CD14-positive monocyte (primary cell): ENCODE results near the gene ULK2. TPM values are rescaled to one million over a fixed set of nuclear protein-coding genes. Genes with fewer than 3 reads are reported as not detected.

Source experiments
- DNase-seq, 3 donors: peaks; one replicate each; pipeline ENCODE4 v3.0.0-alpha.2; 2011 to 2022
- H2AFZ ChIP-seq: 2 replicates; pipeline ENCODE4 v1.6.0; 2012; ENCODE audit warnings: mild to moderate bottlenecking, low read depth, low read length, inconsistent platforms; ENCODE audit not compliant: insufficient read depth, poor library complexity, severe bottlenecking
- H3K27ac ChIP-seq, 2 donors: 1 replicate in 1 of 2; 2 replicates in 1 of 2; pipeline ENCODE4 v1.5.1; 2012 to 2013; ENCODE audit warnings: low read length in 2 of 2, control low read depth in 1 of 2, inconsistent platforms in 1 of 2, low read depth in 1 of 2, mild to moderate bottlenecking in 1 of 2
- H3K27me3 ChIP-seq, 2 donors: one replicate each; pipeline versions ENCODE4 v1.6.0 to v1.6.1; 2011 to 2013; ENCODE audit warnings: low read length in 2 of 2; ENCODE audit not compliant: control insufficient read depth in 2 of 2, insufficient read depth in 2 of 2
- H3K36me3 ChIP-seq, 2 donors: replicated peaks in 1 of 2; 1 replicate in 1 of 2; 2 replicates in 1 of 2; pipeline versions ENCODE4 v1.5.1 to v1.6.1; 2012 to 2013; ENCODE audit warnings: low read length in 2 of 2, control low read depth in 1 of 2, inconsistent platforms in 1 of 2, mild to moderate bottlenecking in 1 of 2; ENCODE audit not compliant: insufficient read depth in 2 of 2, control insufficient read depth in 1 of 2
- H3K4me1 ChIP-seq, 2 donors: 1 replicate in 1 of 2; 2 replicates in 1 of 2; pipeline versions ENCODE4 v1.5.1 to v1.6.1; 2012 to 2013; ENCODE audit warnings: low read length in 2 of 2, control low read depth in 1 of 2, inconsistent platforms in 1 of 2, mild to moderate bottlenecking in 1 of 2, moderate library complexity in 1 of 2; ENCODE audit not compliant: insufficient read depth in 2 of 2, control insufficient read depth in 1 of 2
- H3K4me2 ChIP-seq: replicated peaks from 2 replicates; pipeline ENCODE3; 2012; ENCODE audit warnings: low read length, moderate library complexity, mild to moderate bottlenecking; ENCODE audit not compliant: poor library complexity, severe bottlenecking; ENCODE audit errors: extremely low read depth
- H3K4me3 ChIP-seq, 3 experiments: fragments of 200-600 bp in 1 of 3; sonication (generic) in 1 of 3; replicated peaks in 1 of 3; 1 replicate in 2 of 3; 2 replicates in 1 of 3; pipeline ENCODE4 v1.5.1; 2011 to 2013; ENCODE audit warnings: low read length in 3 of 3, mild to moderate bottlenecking in 3 of 3, control low read depth in 2 of 3, low read depth in 2 of 3, inconsistent platforms in 1 of 3, moderate library complexity in 1 of 3
- H3K79me2 ChIP-seq: 2 replicates; pipeline ENCODE4 v1.6.0; 2012; ENCODE audit warnings: mild to moderate bottlenecking, control low read depth, inconsistent platforms, low read length, moderate library complexity; ENCODE audit not compliant: insufficient read depth
- H3K9ac ChIP-seq: 2 replicates; pipeline ENCODE4 v1.6.0; 2017; ENCODE audit warnings: low read length, mild to moderate bottlenecking; ENCODE audit not compliant: insufficient read depth, poor library complexity, severe bottlenecking
- H3K9me3 ChIP-seq, 2 donors: replicated peaks in 1 of 2; 1 replicate in 1 of 2; 2 replicates in 1 of 2; pipeline versions ENCODE4 v1.5.1 to v1.6.1; 2012 to 2013; ENCODE audit warnings: low read length in 2 of 2, control low read depth in 1 of 2; ENCODE audit not compliant: control insufficient read depth in 1 of 2, insufficient read depth in 1 of 2
- H4K20me1 ChIP-seq: 2 replicates; pipeline ENCODE4 v1.6.0; 2012; ENCODE audit warnings: mild to moderate bottlenecking, low read length, control low read depth, moderate library complexity; ENCODE audit not compliant: insufficient read depth
- H3K27ac Mint-ChIP-seq, 7 donors: one replicate each; pipeline ENCODE4 v1.8.0; 2020; ENCODE audit warnings: mild to moderate bottlenecking in 7 of 7, mixed read lengths in 7 of 7, moderate library complexity in 6 of 7, inconsistent platforms in 2 of 7
- H3K27me3 Mint-ChIP-seq, 3 donors: one replicate each; pipeline ENCODE4 v1.8.0; 2021 to 2022; ENCODE audit warnings: low read depth in 3 of 3, mild to moderate bottlenecking in 3 of 3, mixed read lengths in 3 of 3, moderate library complexity in 3 of 3, inconsistent platforms in 1 of 3
- H3K36me3 Mint-ChIP-seq, 2 donors: one replicate each; pipeline ENCODE4 v1.8.0; 2020; ENCODE audit warnings: mixed read lengths in 2 of 2, inconsistent platforms in 1 of 2, mild to moderate bottlenecking in 1 of 2
- H3K4me1 Mint-ChIP-seq: one replicate; pipeline ENCODE4 v1.8.0; 2020; ENCODE audit warnings: mild to moderate bottlenecking, mixed read lengths
- H3K4me3 Mint-ChIP-seq, 2 donors: one replicate each; pipeline ENCODE4 v1.8.0; 2020; ENCODE audit warnings: mild to moderate bottlenecking in 2 of 2, mixed read lengths in 2 of 2, moderate library complexity in 1 of 2
- H3K9me3 Mint-ChIP-seq, 7 donors: one replicate each; pipeline ENCODE4 v1.8.0; 2020 to 2022; ENCODE audit warnings: mixed read lengths in 7 of 7, mild to moderate bottlenecking in 6 of 7, moderate library complexity in 6 of 7, inconsistent platforms in 2 of 7
- WGBS: methylation state at CpG from one replicate; pipeline ENCODE4 v1.1.5; 2013; ENCODE audit warnings: missing lambda C conversion rate; ENCODE audit not compliant: insufficient coverage; 5-methylcytosine and 5-hydroxymethylcytosine counted together
- intact Hi-C, 2 donors: fragments of 100-400 bp; cut with micrococcal nuclease; formaldehyde crosslinking; loops; one replicate each; pipeline versions ENCODE4 v1.15.0 to v1.15.1; 2023
- polyA plus RNA-seq, 3 donors: library from polyadenylated mRNA; depleted of rRNA in 1 of 3; unstranded in 2 of 3; stranded (reverse) in 1 of 3; fragments of 300-500 nt in 2 of 3; fragments of >200 nt in 1 of 3; fragmentation: Illumina TruSeq in 2 of 3; gene quantifications; 1 replicate in 2 of 3; 2 replicates in 1 of 3; pipeline ENCODE4 v1.2.3, GENCODE V29; 2012 to 2021
- TF ChIP-seq, protein P1 (sequence below): fragments of 200-600 bp; IDR thresholded peaks from one replicate; pipeline ENCODE4 v1.8.0; 2022; ENCODE audit warnings: antibody characterized with exemption, mild to moderate bottlenecking

The ULK2 gene
- polyA plus RNA-seq, 3 donors, result 8.5 to 27.2 (median 12.3) TPM

DNA sequence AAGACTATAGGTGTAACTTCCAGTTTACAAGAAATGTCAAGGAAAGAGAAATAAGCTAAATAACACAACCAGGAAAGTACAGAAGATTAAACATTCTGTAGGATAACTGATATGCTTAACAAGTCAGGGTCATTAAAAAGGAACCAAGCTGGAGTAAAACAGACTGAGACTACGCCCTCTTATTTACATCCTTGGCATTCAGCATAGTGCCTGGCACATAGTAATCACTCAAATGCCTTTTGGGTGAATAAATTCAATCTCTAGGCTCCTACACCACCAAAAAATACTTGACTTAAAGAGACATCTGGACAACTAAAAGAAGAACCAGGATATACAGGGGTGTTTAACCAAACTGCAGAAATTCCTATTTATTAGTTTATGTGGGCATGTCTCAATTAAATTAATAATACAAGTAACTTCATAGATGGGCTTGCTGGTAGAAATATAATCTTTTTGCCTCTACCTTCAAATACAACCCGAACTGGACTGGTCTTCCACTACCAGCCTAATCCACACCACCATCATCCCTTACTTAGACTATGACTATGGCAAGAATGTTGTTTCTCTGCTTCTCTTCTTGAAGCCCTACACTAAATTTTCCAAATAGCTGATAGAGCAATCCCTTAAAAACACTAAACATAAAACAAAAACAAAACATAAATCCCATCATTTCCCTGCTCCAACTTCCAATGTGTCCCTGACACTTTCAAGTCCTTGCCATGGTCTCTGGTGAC lies 47.7 kb upstream of the ULK2 start:
- H3K4me3 ChIP-seq, result no peak overlapping the region
- H3K9ac ChIP-seq, result no peak overlapping the region
- TF ChIP-seq, protein P1, sequence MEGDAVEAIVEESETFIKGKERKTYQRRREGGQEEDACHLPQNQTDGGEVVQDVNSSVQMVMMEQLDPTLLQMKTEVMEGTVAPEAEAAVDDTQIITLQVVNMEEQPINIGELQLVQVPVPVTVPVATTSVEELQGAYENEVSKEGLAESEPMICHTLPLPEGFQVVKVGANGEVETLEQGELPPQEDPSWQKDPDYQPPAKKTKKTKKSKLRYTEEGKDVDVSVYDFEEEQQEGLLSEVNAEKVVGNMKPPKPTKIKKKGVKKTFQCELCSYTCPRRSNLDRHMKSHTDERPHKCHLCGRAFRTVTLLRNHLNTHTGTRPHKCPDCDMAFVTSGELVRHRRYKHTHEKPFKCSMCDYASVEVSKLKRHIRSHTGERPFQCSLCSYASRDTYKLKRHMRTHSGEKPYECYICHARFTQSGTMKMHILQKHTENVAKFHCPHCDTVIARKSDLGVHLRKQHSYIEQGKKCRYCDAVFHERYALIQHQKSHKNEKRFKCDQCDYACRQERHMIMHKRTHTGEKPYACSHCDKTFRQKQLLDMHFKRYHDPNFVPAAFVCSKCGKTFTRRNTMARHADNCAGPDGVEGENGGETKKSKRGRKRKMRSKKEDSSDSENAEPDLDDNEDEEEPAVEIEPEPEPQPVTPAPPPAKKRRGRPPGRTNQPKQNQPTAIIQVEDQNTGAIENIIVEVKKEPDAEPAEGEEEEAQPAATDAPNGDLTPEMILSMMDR, result no peak
- peak overlapping the region in 6 of 7 donors; percentile 12 to 59 (median 35) for H3K27ac Mint-ChIP-seq
- no peaks in the 10 kb centered on the region for H3K9me3 ChIP-seq
- H3K36me3 Mint-ChIP-seq, result peaks cover 51 to 90% of the 10 kb centered on the region in 2 donors
- intact Hi-C loops, result no loop called here
- H3K27me3 Mint-ChIP-seq, result peaks cover 0 to 2% (median 2%) of the 10 kb centered on the region in 3 donors
- H3K27ac ChIP-seq, result peak overlapping the region in 1 of 2 donors; percentile 61
- H3K36me3 ChIP-seq, result peaks cover 89 to 96% of the 10 kb centered on the region in 2 donors
- no peak overlapping the region for H3K4me3 Mint-ChIP-seq
- no peak overlapping the region for H3K4me2 ChIP-seq
- H4K20me1 ChIP-seq, result peaks cover 61% of the 10 kb centered on the region
- no peaks in the 10 kb centered on the region for H3K27me3 ChIP-seq
- H3K9me3 Mint-ChIP-seq, result no peaks in the 10 kb centered on the region
- no peak overlapping the region for H2AFZ ChIP-seq
- peaks cover 22% of the 10 kb centered on the region for H3K79me2 ChIP-seq
- 100% methylated on average over 1 of the region's 2 CpGs for WGBS
- no peaks in the 10 kb centered on the region for H3K4me1 ChIP-seq
- peaks cover 5% of the 10 kb centered on the region for H3K4me1 Mint-ChIP-seq
- no peak for DNase-seq

DNA sequence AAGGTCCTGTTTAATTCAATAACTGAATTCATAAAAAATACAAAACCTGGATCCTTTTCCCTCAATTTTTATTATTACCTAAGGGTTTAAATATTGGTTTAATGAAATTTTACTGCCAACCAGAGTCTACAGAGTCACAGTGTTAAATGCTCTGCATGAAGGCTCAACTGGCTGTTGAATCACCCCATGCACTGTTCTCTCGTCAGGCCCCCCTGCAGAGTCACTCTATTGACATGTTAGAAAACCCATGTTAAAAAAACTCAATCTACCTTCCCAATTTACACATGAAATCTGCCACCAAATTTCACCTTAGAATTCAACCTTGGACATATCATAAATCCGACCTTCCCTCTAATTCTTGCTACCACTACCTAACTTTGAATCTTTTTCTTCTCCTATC lies 43.3 kb upstream of the ULK2 start:
- H3K36me3 ChIP-seq, result peaks cover 85 to 99% of the 10 kb centered on the region in 2 donors
- H3K27ac ChIP-seq, result no peak overlapping the region
- Mint-ChIP-seq H3K4me3 (no peak overlapping the region), H3K27ac (peak overlapping the region in 2 of 7 donors; percentile 37 to 42), H3K27me3 (peaks cover 0 to 2% (median 2%) of the 10 kb centered on the region in 3 donors), H3K9me3 (no peaks in the 10 kb centered on the region), H3K4me1 (peaks cover 8% of the 10 kb centered on the region), H3K36me3 (peaks cover 61 to 95% of the 10 kb centered on the region in 2 donors)
- peaks cover 6 to 9% of the 10 kb centered on the region in 2 donors for H3K4me1 ChIP-seq
- peaks cover 47% of the 10 kb centered on the region for H4K20me1 ChIP-seq
- H3K79me2 ChIP-seq, result peaks cover 17% of the 10 kb centered on the region
- no peak overlapping the region for H3K4me3 ChIP-seq
- TF ChIP-seq, protein P1, result no peak
- whole genome bisulfite sequencing, result 100% methylated on average over 2 of the region's 2 CpGs
- H3K9ac ChIP-seq, result no peak overlapping the region
- intact Hi-C loops, result no loop called here
- no peaks in the 10 kb centered on the region for H3K27me3 ChIP-seq
- no peaks in the 10 kb centered on the region for H3K9me3 ChIP-seq
- H2AFZ ChIP-seq, result no peak overlapping the region
- no peak for DNase-seq
- no peak overlapping the region for H3K4me2 ChIP-seq
